GM19351 (cell line): ENCODE data around the gene TSR3.

Source experiments
- ATAC-seq: cut with Tn5 transposase; IDR thresholded peaks from one replicate; pipeline ENCODE4 v1.9.1; 2021; ENCODE audit warnings: mild to moderate bottlenecking, moderate library complexity; ENCODE audit not compliant: unreplicated experiment

The TSR3 gene

GRCh38 chr16:1378087-1378803 lies 26.6 kb upstream of the TSR3 start:
- no peak for ATAC-seq

GRCh38 chr16:1377406-1378010 lies 25.8 kb upstream of the TSR3 start:
- no peak for ATAC-seq

GRCh38 chr16:1375741-1376410 lies 24.2 kb upstream of the TSR3 start:
- ATAC-seq: no peak

GRCh38 chr16:1375298-1375640 lies 23.6 kb upstream of the TSR3 start:
- ATAC-seq: no peak

GRCh38 chr16:1374418-1375297 lies 23.0 kb upstream of the TSR3 start:
- no peak for ATAC-seq

- ATAC-seq: no peak
These were observed 20.7 kb upstream of the TSR3 start for GRCh38 chr16:1372292-1372950.

- no peak for ATAC-seq
These were observed 19.6 kb upstream of the TSR3 start for GRCh38 chr16:1371054-1371978.

GRCh38 chr16:1367486-1368174 lies 16.0 kb upstream of the TSR3 start:
- no peak for ATAC-seq

GRCh38 chr16:1366712-1367299 lies 15.1 kb upstream of the TSR3 start:
- no peak for ATAC-seq

- no peak for ATAC-seq
These were observed 14.5 kb upstream of the TSR3 start for GRCh38 chr16:1366060-1366711.

- no peak for ATAC-seq
These were observed 12.8 kb upstream of the TSR3 start for GRCh38 chr16:1364510-1364909.

- ATAC-seq: no peak
These were observed 11.9 kb upstream of the TSR3 start for GRCh38 chr16:1363501-1364041.

GRCh38 chr16:1362807-1363206 lies 11.1 kb upstream of the TSR3 start:
- no peak for ATAC-seq

- no peak for ATAC-seq
These were observed 10.1 kb upstream of the TSR3 start for GRCh38 chr16:1361685-1362360.

- no peak for ATAC-seq
These were observed 6.4 kb upstream of the TSR3 start for GRCh38 chr16:1357906-1358566.

- no peak for ATAC-seq
These were observed 4.6 kb upstream of the TSR3 start for GRCh38 chr16:1356061-1356900.
